IMR-90 (cell line): ENCODE results near the gene INPP5A. TPM values are rescaled to one million over a fixed set of nuclear protein-coding genes. Genes with fewer than 3 reads are reported as not detected.
A peak's percentile ranks its signal among the peaks of the same experiment; 100 is the strongest.

ENCODE experiments used
- ATAC-seq: fragments of 200-7000 bp; cut with Tn5 transposase; 2 replicates; pipeline ENCODE4 v1.9.1; 2020; ENCODE audit warnings: low read depth, mild to moderate bottlenecking, moderate library complexity
- BruUV-seq: library from RNA; stranded (reverse); fragments of 400-500 nt; replicated peaks from 2 replicates; lab custom pipeline; 2021; lab: Mats Ljungman, UMichigan
- CTCF ChIA-PET: fragments of 300-600 bp; formaldehyde crosslinking; extraction: SDS; loops from one replicate; lab custom pipeline; 2021; ENCODE audit warnings: antibody characterized with exemption; lab: Yijun Ruan, JAX
- POLR2A ChIA-PET: fragments of 300-600 bp; sonication (Branson Sonifier 250); formaldehyde crosslinking; loops from one replicate; lab custom pipeline; 2022; ENCODE audit warnings: antibody characterized with exemption; ENCODE audit not compliant: unreplicated experiment; lab: Charles Lee
- DNase-seq: peaks from one replicate; pipeline ENCODE4 v3.0.0; 2013
- H2AFZ ChIP-seq: replicated peaks from 2 replicates; pipeline ENCODE3; 2013; ENCODE audit warnings: low read length, mild to moderate bottlenecking; ENCODE audit not compliant: poor library complexity
- H2AK5ac ChIP-seq: 2 replicates; pipeline ENCODE4 v1.6.1; 2013; ENCODE audit warnings: low read depth, low read length, inconsistent platforms
- H2AK9ac ChIP-seq: replicated peaks from 2 replicates; pipeline ENCODE3; 2013; ENCODE audit warnings: mild to moderate bottlenecking, low read depth, low read length, moderate library complexity; ENCODE audit not compliant: poor library complexity
- H2BK120ac ChIP-seq: 2 replicates; pipeline ENCODE4 v1.6.1; 2013; ENCODE audit warnings: low read depth, low read length, inconsistent platforms
- H2BK15ac ChIP-seq: 3 replicates; pipeline ENCODE4 v1.6.1; 2013; ENCODE audit warnings: low read depth, low read length, inconsistent platforms
- H2BK20ac ChIP-seq: 2 replicates; pipeline ENCODE4 v1.6.1; 2013; ENCODE audit warnings: low read depth, mild to moderate bottlenecking, inconsistent platforms, low read length, moderate library complexity
- H2BK5ac ChIP-seq: 2 replicates; pipeline ENCODE4 v1.6.1; 2013; ENCODE audit warnings: mild to moderate bottlenecking, low read depth, low read length, inconsistent platforms; ENCODE audit not compliant: poor library complexity, severe bottlenecking
- H3K14ac ChIP-seq: replicated peaks from 2 replicates; pipeline ENCODE4 v1.6.1; 2013; ENCODE audit warnings: low read depth, low read length, inconsistent platforms
- H3K18ac ChIP-seq: 2 replicates; pipeline ENCODE4 v1.6.1; 2013; ENCODE audit warnings: low read depth, low read length, control low read depth
- H3K23ac ChIP-seq: 2 replicates; pipeline ENCODE4 v1.6.1; 2013; ENCODE audit warnings: low read depth, low read length, inconsistent platforms
- H3K27ac ChIP-seq: 2 replicates; pipeline ENCODE4 v1.5.1; 2013; ENCODE audit warnings: mild to moderate bottlenecking, control low read depth, low read length; ENCODE audit not compliant: insufficient read depth
- H3K27me3 ChIP-seq: 2 replicates; pipeline ENCODE4 v1.6.1; 2013; ENCODE audit warnings: low read length; ENCODE audit not compliant: control insufficient read depth, insufficient read depth
- H3K36me3 ChIP-seq: 2 replicates; pipeline ENCODE4 v1.6.1; 2013; ENCODE audit warnings: low read length, mixed read lengths; ENCODE audit not compliant: control insufficient read depth, insufficient read depth
- H3K4ac ChIP-seq: 2 replicates; pipeline ENCODE4 v1.6.1; 2013; ENCODE audit warnings: low read depth, low read length, inconsistent platforms
- H3K4me1 ChIP-seq: 2 replicates; pipeline ENCODE4 v1.6.1; 2013; ENCODE audit warnings: low read length, mixed read lengths; ENCODE audit not compliant: control insufficient read depth, insufficient read depth
- H3K4me2 ChIP-seq: 2 replicates; pipeline ENCODE4 v1.6.1; 2013; ENCODE audit warnings: low read depth, mild to moderate bottlenecking, control low read depth, low read length, moderate library complexity
- H3K4me3 ChIP-seq: 2 replicates; pipeline ENCODE4 v1.5.1; 2013; ENCODE audit warnings: low read depth, mild to moderate bottlenecking, control low read depth, low read length, moderate library complexity; ENCODE audit not compliant: insufficient read depth
- H3K56ac ChIP-seq: 2 replicates; pipeline ENCODE4 v1.6.1; 2013; ENCODE audit warnings: low read length, inconsistent platforms; ENCODE audit not compliant: insufficient read depth; ENCODE audit errors: extremely low read depth
- H3K79me1 ChIP-seq, 2 experiments: 2 replicates each; pipeline ENCODE4 v1.6.1; 2013; ENCODE audit warnings: low read length in 2 of 2, inconsistent platforms in 1 of 2, low read depth in 1 of 2
- H3K9ac ChIP-seq: 2 replicates; pipeline ENCODE4 v1.6.1; 2013; ENCODE audit warnings: low read depth, low read length, control low read depth
- H3K9me1 ChIP-seq: 2 replicates; pipeline ENCODE4 v1.6.1; 2013; ENCODE audit warnings: low read length, inconsistent platforms; ENCODE audit not compliant: insufficient read depth
- H3K9me3 ChIP-seq: 2 replicates; pipeline ENCODE4 v1.6.1; 2013; ENCODE audit warnings: low read length; ENCODE audit not compliant: control insufficient read depth, insufficient read depth
- H4K20me1 ChIP-seq: 2 replicates; pipeline ENCODE4 v1.6.1; 2013; ENCODE audit warnings: low read length, inconsistent platforms; ENCODE audit not compliant: insufficient read depth
- H4K5ac ChIP-seq: 2 replicates; pipeline ENCODE4 v1.6.1; 2013; ENCODE audit warnings: mild to moderate bottlenecking, low read depth, low read length, control low read depth
- H4K8ac ChIP-seq, 2 experiments: 2 replicates each; pipeline ENCODE4 v1.6.1; 2013; ENCODE audit warnings: low read depth in 2 of 2, low read length in 2 of 2, control low read depth in 1 of 2, inconsistent platforms in 1 of 2
- H4K91ac ChIP-seq: 2 replicates; pipeline ENCODE4 v1.6.1; 2013; ENCODE audit warnings: low read depth, low read length, inconsistent platforms; ENCODE audit not compliant: insufficient read depth
- BHLHE40 ChIP-seq: fragments of 150-350 bp; IDR thresholded peaks from 2 replicates; pipeline ENCODE4 v1.6.1; 2016; ENCODE audit warnings: mild to moderate bottlenecking, low read depth, low read length
- CTCF ChIP-seq: conservative IDR thresholded peaks from 2 replicates; pipeline ENCODE4 v1.5.1; 2012; ENCODE audit warnings: mild to moderate bottlenecking, low read depth, low read length, improper control_type of control experiment
- MAFK ChIP-seq: IDR thresholded peaks from 2 replicates; pipeline ENCODE4 v1.6.1; 2012; ENCODE audit warnings: low read depth, low read length, improper control_type of control experiment
- MAZ ChIP-seq: IDR thresholded peaks from 2 replicates; pipeline ENCODE4 v1.6.1; 2012; ENCODE audit warnings: low read depth, mild to moderate bottlenecking, low read length, improper control_type of control experiment, moderate library complexity, borderline replicate concordance
- NFE2L2 ChIP-seq: fragments of 150-350 bp; IDR thresholded peaks from 2 replicates; pipeline ENCODE4 v1.6.1; 2016; ENCODE audit warnings: low read depth, mild to moderate bottlenecking, low read length
- WGBS, 2 experiments: methylation state at CpG; one replicate each; pipeline versions ENCODE4 v1.1.5 to v1.1.7; 2013; ENCODE audit warnings: missing lambda C conversion rate in 2 of 2; ENCODE audit not compliant: insufficient read length in 1 of 2; ENCODE audit errors: extremely low coverage in 2 of 2; 5-methylcytosine and 5-hydroxymethylcytosine counted together
- dilution Hi-C: fragments of 300-500 bp; cut with HindIII; formaldehyde crosslinking; loops from one replicate; pipeline ENCODE4 v1.14.3; 2018; ENCODE audit warnings: low sequenced_read_pairs; ENCODE audit not compliant: unreplicated experiment
- in situ Hi-C: fragments of 300-500 bp; cut with MboI; formaldehyde crosslinking; loops from 3 replicates; pipeline ENCODE4 v1.14.3; 2019; ENCODE audit warnings: low sequenced_read_pairs, inconsistent platforms, mixed read lengths
- intact Hi-C: fragments of 100-400 bp; cut with micrococcal nuclease; formaldehyde crosslinking; loops from 2 replicates; pipeline ENCODE4 v1.10.0; 2022
- polyA plus RNA-seq, 3 experiments: library from polyadenylated mRNA; depleted of rRNA; stranded (reverse); fragments of >200 nt; gene quantifications; 2 replicates each; pipeline ENCODE4 v1.2.3, GENCODE V29; 2012; ENCODE audit warnings: low replicate concordance in 1 of 3
- total RNA-seq: library from RNA; depleted of rRNA; stranded (reverse); fragments of >200 nt; gene quantifications from 2 replicates; pipeline ENCODE4 v1.2.3, GENCODE V29; 2012

INPP5A gene
- total and polyA plus RNA-seq, 2 of the 4 experiments (the other 2 are of a cell fraction), result 21.4 to 36.7 TPM

DNA sequence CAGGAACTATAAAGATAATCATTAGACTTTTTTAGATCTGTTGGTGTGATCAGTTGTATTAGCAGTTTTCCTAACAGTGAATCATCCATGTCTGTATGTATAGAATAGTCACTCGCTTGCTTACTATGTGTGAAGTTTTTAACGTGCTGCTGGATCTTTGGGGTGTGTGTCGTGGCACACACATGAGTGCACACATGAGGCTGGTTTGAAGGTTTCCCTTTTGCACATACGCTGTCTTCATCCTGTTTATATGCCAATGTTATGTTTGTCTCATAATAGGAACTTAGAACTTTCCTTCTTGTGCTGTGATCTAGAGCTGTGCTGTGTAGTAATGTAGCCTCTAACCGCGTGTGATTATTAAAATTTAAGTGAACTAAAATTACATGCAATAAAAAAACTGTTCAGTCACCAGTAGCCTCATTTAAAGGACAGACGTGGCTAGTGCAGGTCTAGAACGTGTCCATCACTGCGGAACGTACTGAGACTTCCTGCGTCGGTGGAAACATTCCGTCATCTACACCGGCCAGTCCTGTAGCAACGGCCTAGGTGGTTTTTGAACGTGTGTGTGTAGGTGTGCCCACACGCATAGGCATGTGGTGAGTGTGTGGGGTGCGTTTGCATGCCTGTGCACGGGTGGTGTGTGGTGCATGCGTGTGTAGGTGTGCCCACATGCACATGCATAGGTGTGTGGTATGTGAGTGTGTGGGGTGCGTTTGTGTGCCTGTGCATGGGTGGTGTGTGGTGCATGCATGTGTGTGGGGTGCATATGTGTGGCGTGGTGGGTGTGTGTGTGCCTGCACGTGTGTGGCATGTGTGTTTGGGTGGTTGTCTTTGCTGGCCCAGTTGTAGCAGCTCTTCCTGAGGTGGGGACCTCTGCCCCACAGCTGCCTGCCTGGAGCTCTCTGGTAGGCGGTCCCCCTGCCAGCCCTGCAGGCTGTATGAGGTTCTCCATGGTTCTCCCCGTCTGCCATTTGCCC lies 56.6 kb downstream of the INPP5A start:
- 96% methylated on average over 7 of the region's 25 CpGs; no CpG with 5 or more reads in 1 of the 2 experiments for WGBS, 2 experiments
- POLR2A ChIA-PET, result no interaction called here
- in situ Hi-C loops, result no loop called here
- Histone ChIP-seq H3K4ac (no peak overlapping the region), H2BK15ac (no peak overlapping the region), H3K9ac (no peak overlapping the region), H4K91ac (no peak overlapping the region), H3K27me3 (peaks cover 8% of the 10 kb centered on the region; the same call in 1 of the 2 replicates), H3K27ac (no peak overlapping the region), H3K18ac (no peak overlapping the region), H3K4me1 (peaks cover 9% of the 10 kb centered on the region), H3K36me3 (no peaks in the 10 kb centered on the region), H3K56ac (no peak overlapping the region), H3K23ac (no peak overlapping the region), H3K4me2 (no peak overlapping the region), H3K9me3 (no peaks in the 10 kb centered on the region; the same call in 1 of the 2 replicates), H2AFZ (peak overlapping the region; percentile 19), H2BK20ac (no peak overlapping the region), H4K5ac (no peak overlapping the region), H3K4me3 (no peak overlapping the region), H2AK9ac (no peak overlapping the region), H2BK5ac (no peak overlapping the region), H2BK120ac (no peak overlapping the region), H3K79me1 (peaks cover 38 to 79% of the 10 kb centered on the region in 2 experiments), H4K8ac (no peak overlapping the region), H2AK5ac (no peak overlapping the region), H3K14ac (no peak overlapping the region), H4K20me1 (peaks cover 92% of the 10 kb centered on the region), H3K9me1 (peaks cover 31% of the 10 kb centered on the region)
- intact Hi-C loops, result no loop called here
- CTCF ChIA-PET, result no interaction called here
- TF ChIP-seq NFE2L2, result no peak
- TF ChIP-seq CTCF, result no peak
- no peak for TF ChIP-seq MAFK
- no peak for TF ChIP-seq BHLHE40
- no peak for TF ChIP-seq MAZ
- BruUV-seq, result no TSS peak
- dilution Hi-C loops, result no loop called here
- no peak for DNase-seq
- ATAC-seq, result no peak
